GM23338 (cell line): ENCODE measurements around the gene EPHB2. TPM values are rescaled to one million over a fixed set of nuclear protein-coding genes. Genes with fewer than 3 reads are reported as not detected.

ENCODE experiments used
- ATAC-seq: fragments of 200-7000 bp; cut with Tn5 transposase; 3 replicates; pipeline ENCODE4 v1.9.1; 2020
- DNase-seq: peaks from one replicate; pipeline ENCODE4 v3.0.0-alpha.2; 2015; ENCODE audit warnings: low spot score
- H2AFZ ChIP-seq: fragments of 200-600 bp; sonication (generic); 2 replicates; pipeline ENCODE4 v1.8.0; 2016; ENCODE audit warnings: antibody characterized with exemption, mild to moderate bottlenecking, moderate library complexity
- H3F3A ChIP-seq: fragments of 200-600 bp; sonication (generic); replicated peaks from 2 replicates; pipeline ENCODE4 v1.8.0; 2017; ENCODE audit warnings: antibody characterized with exemption, mixed run types, low read depth
- H3K27ac ChIP-seq: fragments of 200-600 bp; sonication (generic); 2 replicates; pipeline ENCODE4 v1.6.1; 2016; ENCODE audit warnings: low read depth
- H3K27me3 ChIP-seq: fragments of 200-600 bp; sonication (generic); 2 replicates; pipeline ENCODE4 v1.8.0; 2016; ENCODE audit warnings: mild to moderate bottlenecking, mixed run types, moderate library complexity; ENCODE audit not compliant: insufficient read depth
- H3K36me3 ChIP-seq: fragments of 200-600 bp; sonication (generic); 2 replicates; pipeline ENCODE4 v1.8.0; 2016; ENCODE audit warnings: mild to moderate bottlenecking; ENCODE audit not compliant: insufficient read depth
- H3K4me1 ChIP-seq: fragments of 200-600 bp; sonication (generic); 2 replicates; pipeline ENCODE4 v1.8.0; 2016; ENCODE audit warnings: mild to moderate bottlenecking, moderate library complexity; ENCODE audit not compliant: insufficient read depth
- H3K4me2 ChIP-seq: fragments of 200-600 bp; sonication (generic); 2 replicates; pipeline ENCODE4 v1.7.1; 2017; ENCODE audit warnings: mixed run types
- H3K4me3 ChIP-seq: fragments of 200-600 bp; sonication (generic); 2 replicates; pipeline ENCODE4 v1.6.1; 2016; ENCODE audit warnings: mixed run types
- H3K79me2 ChIP-seq: fragments of 200-600 bp; sonication (generic); replicated peaks from 2 replicates; pipeline ENCODE4 v1.8.0; 2017; ENCODE audit warnings: mild to moderate bottlenecking; ENCODE audit not compliant: insufficient read depth
- H3K9me2 ChIP-seq: fragments of 200-600 bp; sonication (generic); 2 replicates; pipeline ENCODE4 v1.8.0; 2017; ENCODE audit not compliant: insufficient read depth
- H4K20me1 ChIP-seq: fragments of 200-600 bp; sonication (generic); replicated peaks from 2 replicates; pipeline ENCODE4 v1.8.0; 2017; ENCODE audit warnings: mild to moderate bottlenecking; ENCODE audit not compliant: insufficient read depth
- H3K27ac Mint-ChIP-seq: 2 replicates; pipeline ENCODE4 v1.8.0; 2020; ENCODE audit warnings: inconsistent platforms, mild to moderate bottlenecking, moderate library complexity, mixed read lengths
- H3K27me3 Mint-ChIP-seq: 3 replicates; pipeline ENCODE4 v1.8.0; 2022; ENCODE audit warnings: low read depth, mild to moderate bottlenecking, moderate library complexity, mixed read lengths, inconsistent platforms; ENCODE audit not compliant: insufficient read depth, poor library complexity
- H3K36me3 Mint-ChIP-seq: 3 replicates; pipeline ENCODE4 v1.8.0; 2021; ENCODE audit warnings: low read depth, mild to moderate bottlenecking, inconsistent platforms, moderate library complexity, mixed read lengths
- H3K4me1 Mint-ChIP-seq: 3 replicates; pipeline ENCODE4 v1.8.0; 2020; ENCODE audit warnings: mild to moderate bottlenecking, inconsistent platforms, mixed read lengths
- H3K4me3 Mint-ChIP-seq: 3 replicates; pipeline ENCODE4 v1.8.0; 2021; ENCODE audit warnings: moderate library complexity, mild to moderate bottlenecking, inconsistent platforms, mixed read lengths
- H3K9me3 Mint-ChIP-seq: 3 replicates; pipeline ENCODE4 v1.8.0; 2020; ENCODE audit warnings: moderate library complexity, mild to moderate bottlenecking, inconsistent platforms, mixed read lengths
- CREB1 ChIP-seq: fragments of 250-450 bp; sonication (Bioruptor Pico); IDR thresholded peaks from 2 replicates; pipeline ENCODE4 v1.5.0; 2020; ENCODE audit warnings: low read depth, mild to moderate bottlenecking, moderate library complexity
- CTCF ChIP-seq, 2 experiments: fragments of 200-600 bp in 1 of 2; sonication (generic) in 1 of 2; conservative IDR thresholded peaks; 2 replicates each; pipeline versions ENCODE4 v1.5.1 to v1.6.1; 2016 to 2017; ENCODE audit warnings: antibody characterized with exemption in 2 of 2, low read depth in 2 of 2, mild to moderate bottlenecking in 2 of 2, moderate library complexity in 1 of 2
- EZH2phosphoT487 ChIP-seq: fragments of 200-600 bp; sonication (generic); IDR thresholded peaks from one replicate; pipeline ENCODE4 v1.8.1; 2018; ENCODE audit warnings: antibody characterized with exemption; ENCODE audit not compliant: unreplicated experiment
- JUNB ChIP-seq: IDR thresholded peaks from one replicate; pipeline ENCODE4 v1.6.1; 2016; ENCODE audit warnings: antibody characterized with exemption; ENCODE audit not compliant: unreplicated experiment
- NANOG ChIP-seq: IDR thresholded peaks from 2 replicates; pipeline ENCODE4 v1.6.1; 2016; ENCODE audit warnings: antibody characterized with exemption, borderline replicate concordance
- REST ChIP-seq: IDR thresholded peaks from one replicate; pipeline ENCODE4 v1.6.1; 2018; ENCODE audit warnings: antibody characterized with exemption; ENCODE audit not compliant: unreplicated experiment
- ZNF114 ChIP-seq: fragments of 250-450 bp; sonication (Bioruptor Pico); IDR thresholded peaks from 2 replicates; pipeline ENCODE4 v1.5.0; 2020; ENCODE audit warnings: mild to moderate bottlenecking, moderate library complexity
- ZNF462 ChIP-seq: fragments of 250-450 bp; sonication (Bioruptor Pico); IDR thresholded peaks from 2 replicates; pipeline ENCODE4 v1.5.0; 2020; ENCODE audit warnings: mild to moderate bottlenecking, moderate library complexity
- polyA plus RNA-seq: library from polyadenylated mRNA; unstranded; fragments of >200 nt; fragmentation: Nextera tagmentation; extraction: Ambion mirVana; gene quantifications from 2 replicates; pipeline ENCODE4 v1.2.1, GENCODE V29; 2016
- total RNA-seq: library from RNA; depleted of rRNA; stranded (reverse); fragments of >200 nt; shearing (Covaris generic); gene quantifications from 2 replicates; pipeline ENCODE4 v1.2.3, GENCODE V29; 2014

Gene EPHB2
- total and polyA plus RNA-seq, 2 experiments from 2014 or later, result 4.1 to 20.1 TPM

- TF ChIP-seq CTCF (conservative IDR thresholded peaks at IDR 0.05; ENCODE audit: low read depth in 2 of 2) (no peak), EZH2phosphoT487 (no peak), NANOG (no peak), ZNF462 (CRISPR knock-in tag) (no peak), CREB1 (CRISPR knock-in tag) (no peak), JUNB (no peak)
These were observed 118.8 kb downstream of the EPHB2 start (continued) for GRCh38 chr1:22829309-22829989.

GRCh38 chr1:22830041-22830566 lies 119.5 kb downstream of the EPHB2 start:
- no peaks in the 10 kb centered on the region; the same call in 1 of the 2 replicates for H4K20me1 ChIP-seq
- H3K4me2 ChIP-seq, result no peak overlapping the region
- ATAC-seq, result no peak
- Mint-ChIP-seq H3K27me3 (peaks cover 14% of the 10 kb centered on the region), H3K4me1 (peaks cover 40% of the 10 kb centered on the region), H3K27ac (no peak overlapping the region), H3K9me3 (no peaks in the 10 kb centered on the region), H3K4me3 (no peak overlapping the region), H3K36me3 (no peaks in the 10 kb centered on the region)
- H2AFZ ChIP-seq, result no peak overlapping the region
- no peaks in the 10 kb centered on the region for H3K36me3 ChIP-seq
- no peak for DNase-seq
- H3K27ac ChIP-seq, result no peak overlapping the region
- no peak overlapping the region for H3K4me3 ChIP-seq
- no peaks in the 10 kb centered on the region for H3F3A ChIP-seq
- no peaks in the 10 kb centered on the region for H3K9me2 ChIP-seq
- no peaks in the 10 kb centered on the region for H3K79me2 ChIP-seq
- H3K4me1 ChIP-seq, result peaks cover 24% of the 10 kb centered on the region
- H3K27me3 ChIP-seq, result no peaks in the 10 kb centered on the region
- TF ChIP-seq REST (no peak), ZNF114 (CRISPR knock-in tag) (no peak)
